ENCODE measurements around the gene MBIP.

DNA sequence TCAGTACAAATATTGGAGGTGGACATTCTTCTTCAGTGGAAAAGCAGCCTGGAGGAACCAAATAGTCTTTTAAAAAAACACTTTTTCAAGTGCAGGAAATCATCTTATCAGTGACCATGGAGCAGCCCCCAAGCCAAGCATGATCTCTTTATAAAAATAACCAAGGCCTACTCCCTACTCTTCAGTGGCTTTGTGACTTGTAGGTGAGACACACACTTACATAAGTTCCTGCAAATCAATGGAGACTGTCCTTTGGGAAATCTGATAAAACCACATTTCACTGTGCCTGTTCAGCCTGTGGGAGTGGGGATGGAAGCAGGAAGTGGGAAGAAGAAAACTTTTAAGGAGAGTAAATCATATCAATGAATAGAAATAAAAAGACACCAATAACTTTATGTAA lies 56.3 kb downstream of the MBIP start:
- TF ChIP-seq, protein P1, sequence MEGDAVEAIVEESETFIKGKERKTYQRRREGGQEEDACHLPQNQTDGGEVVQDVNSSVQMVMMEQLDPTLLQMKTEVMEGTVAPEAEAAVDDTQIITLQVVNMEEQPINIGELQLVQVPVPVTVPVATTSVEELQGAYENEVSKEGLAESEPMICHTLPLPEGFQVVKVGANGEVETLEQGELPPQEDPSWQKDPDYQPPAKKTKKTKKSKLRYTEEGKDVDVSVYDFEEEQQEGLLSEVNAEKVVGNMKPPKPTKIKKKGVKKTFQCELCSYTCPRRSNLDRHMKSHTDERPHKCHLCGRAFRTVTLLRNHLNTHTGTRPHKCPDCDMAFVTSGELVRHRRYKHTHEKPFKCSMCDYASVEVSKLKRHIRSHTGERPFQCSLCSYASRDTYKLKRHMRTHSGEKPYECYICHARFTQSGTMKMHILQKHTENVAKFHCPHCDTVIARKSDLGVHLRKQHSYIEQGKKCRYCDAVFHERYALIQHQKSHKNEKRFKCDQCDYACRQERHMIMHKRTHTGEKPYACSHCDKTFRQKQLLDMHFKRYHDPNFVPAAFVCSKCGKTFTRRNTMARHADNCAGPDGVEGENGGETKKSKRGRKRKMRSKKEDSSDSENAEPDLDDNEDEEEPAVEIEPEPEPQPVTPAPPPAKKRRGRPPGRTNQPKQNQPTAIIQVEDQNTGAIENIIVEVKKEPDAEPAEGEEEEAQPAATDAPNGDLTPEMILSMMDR (IDR thresholded peaks at IDR 0.05), result no peak
- no peak for TF ChIP-seq SIN3A (IDR thresholded peaks at IDR 0.05; ENCODE audit: borderline replicate concordance, insufficient read depth, low read depth, low read length)
